IMR-90 (cell line): Measurements from ENCODE around the gene PKP4.

Source experiments
- CHD1 ChIP-seq: IDR thresholded peaks from 2 replicates; pipeline ENCODE4 v1.6.1; 2012; ENCODE audit warnings: low read depth, low read length, improper control_type of control experiment
- CTCF ChIP-seq: conservative IDR thresholded peaks from 2 replicates; pipeline ENCODE4 v1.5.1; 2012; ENCODE audit warnings: mild to moderate bottlenecking, low read depth, low read length, improper control_type of control experiment
- ELK1 ChIP-seq: fragments of 150-350 bp; IDR thresholded peaks from 2 replicates; pipeline ENCODE4 v1.6.1; 2016; ENCODE audit warnings: low read depth, mild to moderate bottlenecking, low read length, moderate library complexity, borderline replicate concordance
- MAFK ChIP-seq: IDR thresholded peaks from 2 replicates; pipeline ENCODE4 v1.6.1; 2012; ENCODE audit warnings: low read depth, low read length, improper control_type of control experiment
- MAZ ChIP-seq: IDR thresholded peaks from 2 replicates; pipeline ENCODE4 v1.6.1; 2012; ENCODE audit warnings: low read depth, mild to moderate bottlenecking, low read length, improper control_type of control experiment, moderate library complexity, borderline replicate concordance
- MXI1 ChIP-seq: IDR thresholded peaks from 2 replicates; pipeline ENCODE4 v1.6.1; 2012; ENCODE audit warnings: low read depth, mild to moderate bottlenecking, low read length, moderate library complexity, borderline replicate concordance
- POLR2A ChIP-seq: IDR thresholded peaks from 2 replicates; pipeline ENCODE4 v1.6.1; 2012; ENCODE audit warnings: mild to moderate bottlenecking, low read depth, low read length
- RAD21 ChIP-seq: IDR thresholded peaks from 2 replicates; pipeline ENCODE4 v1.6.1; 2012; ENCODE audit warnings: low read length, improper control_type of control experiment
- RFX5 ChIP-seq: IDR thresholded peaks from 2 replicates; pipeline ENCODE4 v1.8.0; 2012; ENCODE audit warnings: low read depth, mild to moderate bottlenecking, low read length, moderate library complexity
- USF2 ChIP-seq: fragments of 150-350 bp; IDR thresholded peaks from 2 replicates; pipeline ENCODE4 v1.6.1; 2017; ENCODE audit warnings: mild to moderate bottlenecking, antibody characterized with exemption, low read length, low read depth

GRCh38 chr2:158726911-158727592, 270.3 kb downstream of the PKP4 start:
- TF ChIP-seq CTCF: no peak
- no peak for TF ChIP-seq POLR2A
- no peak for TF ChIP-seq RAD21
- TF ChIP-seq MAFK: no peak
- TF ChIP-seq ELK1: no peak
- TF ChIP-seq CHD1: no peak
- no peak for TF ChIP-seq MXI1
- TF ChIP-seq RFX5: no peak
- no peak for TF ChIP-seq USF2
- TF ChIP-seq MAZ: no peak
